ENCODE results near the gene AK9.

The AK9 gene

DNA sequence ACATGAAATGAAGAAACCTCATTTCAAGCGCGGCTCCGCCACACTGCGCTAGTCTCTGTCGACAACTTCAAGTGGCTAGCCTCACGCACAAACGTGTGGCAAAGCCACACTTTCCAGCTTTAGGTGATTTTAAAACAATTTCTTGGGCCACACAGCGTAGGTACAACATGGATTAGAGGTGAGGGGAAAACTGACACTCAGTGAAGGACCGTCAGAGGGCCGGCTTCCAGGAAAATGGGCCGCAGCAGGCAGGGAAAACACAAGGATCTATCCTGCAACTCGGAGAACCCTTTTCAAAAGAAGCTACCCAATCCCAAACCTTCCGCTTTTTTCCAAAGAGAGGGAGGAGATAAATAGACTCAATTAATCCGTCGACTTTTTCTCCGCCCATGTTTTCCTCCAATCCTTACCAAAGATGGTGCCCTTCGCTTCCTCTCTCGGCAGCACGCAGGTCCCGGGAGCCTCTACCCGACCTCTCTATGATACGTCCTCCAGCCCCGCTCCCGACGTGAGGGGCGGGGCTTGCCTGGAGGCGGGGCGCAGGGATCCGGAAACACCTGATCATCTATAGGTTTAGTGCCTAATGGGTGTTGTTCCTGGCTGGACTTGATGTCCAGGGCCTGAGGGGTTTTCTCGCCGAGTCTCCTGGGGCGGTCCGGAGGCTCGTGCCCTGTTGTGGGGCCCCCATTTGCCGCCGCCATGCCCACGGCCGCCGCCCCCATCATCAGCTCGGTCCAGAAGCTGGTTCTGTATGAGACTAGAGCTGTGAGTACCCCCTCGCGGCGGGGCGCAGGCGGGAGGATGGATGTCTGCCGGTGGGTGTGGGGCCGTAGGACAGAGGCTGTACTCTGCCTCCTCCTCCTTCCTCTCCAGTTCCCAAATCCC lies at the start of gene AK9, which contains the start of gene FIG4:
Gene AK9 (minus strand): TSS at position 466 of the 885 bp plus-strand sequence. CDS start 15,457 bp downstream, outside the sequence.
Gene FIG4 (plus strand): TSS at position 560 of the 885 bp plus-strand sequence. CDS start 140 bp downstream, at position 700.
- TF ChIP-seq, protein P1, sequence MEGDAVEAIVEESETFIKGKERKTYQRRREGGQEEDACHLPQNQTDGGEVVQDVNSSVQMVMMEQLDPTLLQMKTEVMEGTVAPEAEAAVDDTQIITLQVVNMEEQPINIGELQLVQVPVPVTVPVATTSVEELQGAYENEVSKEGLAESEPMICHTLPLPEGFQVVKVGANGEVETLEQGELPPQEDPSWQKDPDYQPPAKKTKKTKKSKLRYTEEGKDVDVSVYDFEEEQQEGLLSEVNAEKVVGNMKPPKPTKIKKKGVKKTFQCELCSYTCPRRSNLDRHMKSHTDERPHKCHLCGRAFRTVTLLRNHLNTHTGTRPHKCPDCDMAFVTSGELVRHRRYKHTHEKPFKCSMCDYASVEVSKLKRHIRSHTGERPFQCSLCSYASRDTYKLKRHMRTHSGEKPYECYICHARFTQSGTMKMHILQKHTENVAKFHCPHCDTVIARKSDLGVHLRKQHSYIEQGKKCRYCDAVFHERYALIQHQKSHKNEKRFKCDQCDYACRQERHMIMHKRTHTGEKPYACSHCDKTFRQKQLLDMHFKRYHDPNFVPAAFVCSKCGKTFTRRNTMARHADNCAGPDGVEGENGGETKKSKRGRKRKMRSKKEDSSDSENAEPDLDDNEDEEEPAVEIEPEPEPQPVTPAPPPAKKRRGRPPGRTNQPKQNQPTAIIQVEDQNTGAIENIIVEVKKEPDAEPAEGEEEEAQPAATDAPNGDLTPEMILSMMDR (IDR thresholded peaks at IDR 0.05), result peak; percentile 37; the same call in 1 of the 2 replicates

- TF ChIP-seq, protein P1 (IDR thresholded peaks at IDR 0.05), result no peak
Observed at GRCh38 chr6:109740787-109741186, 49.8 kb upstream of the AK9 start.

GRCh38 chr6:109739686-109740085 lies 48.7 kb upstream of the AK9 start:
- TF ChIP-seq, protein P1 (IDR thresholded peaks at IDR 0.05), result no peak

- TF ChIP-seq, protein P1 (IDR thresholded peaks at IDR 0.05), result no peak
Observed at GRCh38 chr6:109738667-109739066, 47.7 kb upstream of the AK9 start.

GRCh38 chr6:109738255-109738654 lies 47.3 kb upstream of the AK9 start:
- TF ChIP-seq, protein P1 (IDR thresholded peaks at IDR 0.05), result no peak

GRCh38 chr6:109736273-109737025 lies 45.4 kb upstream of the AK9 start:
- TF ChIP-seq, protein P1 (IDR thresholded peaks at IDR 0.05), result no peak

- TF ChIP-seq, protein P1 (IDR thresholded peaks at IDR 0.05), result no peak
Observed at GRCh38 chr6:109722564-109723254, 31.7 kb upstream of the AK9 start.
